Dendritic cell treated with granulocyte-macrophage colony-stimulating factor and Interleukin-4, amounts not matched to agents 40 ng/mL and 50 ng/mL, for 4 days (primary cell): ENCODE measurements around the gene NPHP4.

Source experiments
- H3K27ac Mint-ChIP-seq: one replicate; pipeline ENCODE4 v1.8.0; 2022; ENCODE audit warnings: mild to moderate bottlenecking, mixed read lengths
- H3K27me3 Mint-ChIP-seq: one replicate; pipeline ENCODE4 v1.8.0; 2022; ENCODE audit warnings: mild to moderate bottlenecking, mixed read lengths
- H3K36me3 Mint-ChIP-seq: one replicate; pipeline ENCODE4 v1.8.0; 2022; ENCODE audit warnings: low read depth, mixed read lengths
- H3K4me1 Mint-ChIP-seq: one replicate; pipeline ENCODE4 v1.8.0; 2022; ENCODE audit warnings: low read depth, mixed read lengths
- H3K4me3 Mint-ChIP-seq: one replicate; pipeline ENCODE4 v1.8.0; 2022; ENCODE audit warnings: mild to moderate bottlenecking, moderate library complexity, mixed read lengths
- H3K9me3 Mint-ChIP-seq: one replicate; pipeline ENCODE4 v1.8.0; 2022; ENCODE audit warnings: mixed read lengths
- intact Hi-C: fragments of 100-400 bp; cut with micrococcal nuclease; formaldehyde crosslinking; loops from one replicate; pipeline ENCODE4 v1.15.0; 2022

The NPHP4 gene

DNA sequence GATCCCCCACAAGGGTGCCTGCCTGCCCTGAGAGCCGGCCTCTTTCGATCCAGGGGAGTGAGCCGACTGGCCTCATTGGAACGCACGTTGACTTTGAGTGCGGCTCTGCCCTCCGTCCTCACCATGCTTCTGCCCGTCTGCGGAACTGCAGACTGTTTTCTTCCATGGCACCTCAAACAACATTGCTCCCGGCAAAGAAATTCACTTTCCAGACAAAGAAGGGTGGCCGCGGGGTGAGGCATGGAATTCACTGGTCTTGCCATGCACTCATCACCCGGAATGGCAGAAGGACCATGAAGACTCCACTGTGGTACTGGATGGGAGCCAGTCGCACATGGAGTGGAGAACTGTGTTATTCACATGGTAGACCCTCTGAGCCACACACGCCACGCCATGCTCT is 169.5 kb downstream of the NPHP4 start:
- H3K4me1 Mint-ChIP-seq, result no peaks in the 10 kb centered on the region
- no peaks in the 10 kb centered on the region for H3K36me3 Mint-ChIP-seq
- no peak overlapping the region for H3K4me3 Mint-ChIP-seq
- peaks cover 4% of the 10 kb centered on the region for H3K27me3 Mint-ChIP-seq
- intact Hi-C loops, result no loop called here
- no peaks in the 10 kb centered on the region for H3K9me3 Mint-ChIP-seq
- no peak overlapping the region for H3K27ac Mint-ChIP-seq

DNA sequence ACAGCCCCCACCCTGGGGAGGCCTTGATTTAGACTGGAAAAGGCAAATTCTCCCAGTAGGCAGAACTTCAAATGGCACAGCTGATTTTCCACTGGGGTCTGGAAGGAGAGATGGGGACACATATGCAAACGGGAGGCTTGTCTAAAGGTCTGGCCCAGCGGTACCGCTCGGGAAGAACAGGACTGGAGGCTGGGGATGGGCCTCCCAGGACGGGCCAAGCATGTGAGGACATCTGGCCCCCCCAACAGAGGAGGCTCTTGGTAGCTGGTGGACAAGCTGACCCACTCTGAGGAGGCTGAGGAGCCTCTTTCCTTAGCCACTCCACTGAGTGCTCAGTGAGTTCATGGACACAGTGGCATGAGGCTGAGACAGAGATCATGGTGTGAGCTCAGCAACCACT is 170.0 kb downstream of the NPHP4 start:
- Mint-ChIP-seq H3K27me3 (peaks cover 4% of the 10 kb centered on the region), H3K27ac (no peak overlapping the region), H3K4me1 (no peaks in the 10 kb centered on the region), H3K9me3 (no peaks in the 10 kb centered on the region), H3K4me3 (no peak overlapping the region), H3K36me3 (no peaks in the 10 kb centered on the region)
- intact Hi-C loops, result no loop called here

DNA sequence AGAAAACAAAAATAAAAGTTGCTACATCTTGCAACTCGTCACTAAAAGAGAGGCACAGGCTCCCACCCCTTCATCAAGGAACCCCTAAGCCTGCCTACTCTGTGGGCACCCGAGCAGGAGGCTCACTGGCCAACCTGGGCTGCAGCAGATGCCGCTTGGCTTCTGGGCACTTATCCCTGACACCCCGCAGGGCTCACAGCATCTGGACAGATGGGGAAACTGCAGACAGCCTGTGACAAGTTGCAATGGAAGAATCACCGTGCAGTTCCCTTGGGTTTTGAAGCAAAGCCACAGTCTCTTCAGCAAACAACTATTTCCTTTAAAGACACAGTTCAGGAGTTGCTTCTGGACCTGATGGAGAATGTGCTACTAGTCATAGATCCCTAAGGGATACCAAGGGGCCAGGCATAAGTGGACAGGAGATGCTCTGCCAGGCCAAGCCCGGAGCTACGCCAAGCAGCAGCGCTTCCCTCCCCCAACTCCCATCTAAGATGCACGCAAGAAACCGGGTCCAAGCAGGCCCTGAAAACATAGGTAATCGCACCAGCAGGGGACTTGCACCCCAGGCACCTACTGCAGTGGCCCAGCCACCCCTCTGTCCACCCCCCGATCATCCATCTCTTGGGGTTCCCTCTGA is 170.6 kb downstream of the NPHP4 start:
- Mint-ChIP-seq H3K9me3 (no peaks in the 10 kb centered on the region), H3K4me1 (no peaks in the 10 kb centered on the region), H3K36me3 (no peaks in the 10 kb centered on the region), H3K27me3 (peaks cover 4% of the 10 kb centered on the region), H3K4me3 (no peak overlapping the region), H3K27ac (no peak overlapping the region)
- intact Hi-C loops, result no loop called here

DNA sequence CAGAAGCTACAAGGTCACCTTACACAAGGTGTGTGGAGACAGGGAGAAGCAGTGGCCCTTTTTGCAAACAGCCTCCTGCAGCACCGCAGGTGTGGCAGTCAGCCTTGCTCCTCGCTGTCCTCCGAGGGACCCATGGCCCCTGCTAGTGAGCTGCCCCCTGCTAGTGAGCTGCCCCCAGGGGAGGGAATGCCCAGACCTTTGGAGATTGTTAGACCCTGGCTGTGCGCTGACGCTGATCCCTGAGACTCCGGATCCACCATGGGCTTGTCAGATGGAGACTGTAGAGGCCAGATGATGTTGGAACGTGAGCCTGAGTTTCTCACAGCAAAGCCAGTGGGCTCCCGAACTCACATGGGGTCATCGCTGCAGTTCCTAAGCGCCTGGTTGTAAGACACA is 172.2 kb downstream of the NPHP4 start:
- no peaks in the 10 kb centered on the region for H3K9me3 Mint-ChIP-seq
- no peaks in the 10 kb centered on the region for H3K4me1 Mint-ChIP-seq
- peaks cover 6% of the 10 kb centered on the region for H3K27me3 Mint-ChIP-seq
- intact Hi-C loops, result no loop called here
- no peaks in the 10 kb centered on the region for H3K36me3 Mint-ChIP-seq
- no peak overlapping the region for H3K4me3 Mint-ChIP-seq
- H3K27ac Mint-ChIP-seq, result no peak overlapping the region

DNA sequence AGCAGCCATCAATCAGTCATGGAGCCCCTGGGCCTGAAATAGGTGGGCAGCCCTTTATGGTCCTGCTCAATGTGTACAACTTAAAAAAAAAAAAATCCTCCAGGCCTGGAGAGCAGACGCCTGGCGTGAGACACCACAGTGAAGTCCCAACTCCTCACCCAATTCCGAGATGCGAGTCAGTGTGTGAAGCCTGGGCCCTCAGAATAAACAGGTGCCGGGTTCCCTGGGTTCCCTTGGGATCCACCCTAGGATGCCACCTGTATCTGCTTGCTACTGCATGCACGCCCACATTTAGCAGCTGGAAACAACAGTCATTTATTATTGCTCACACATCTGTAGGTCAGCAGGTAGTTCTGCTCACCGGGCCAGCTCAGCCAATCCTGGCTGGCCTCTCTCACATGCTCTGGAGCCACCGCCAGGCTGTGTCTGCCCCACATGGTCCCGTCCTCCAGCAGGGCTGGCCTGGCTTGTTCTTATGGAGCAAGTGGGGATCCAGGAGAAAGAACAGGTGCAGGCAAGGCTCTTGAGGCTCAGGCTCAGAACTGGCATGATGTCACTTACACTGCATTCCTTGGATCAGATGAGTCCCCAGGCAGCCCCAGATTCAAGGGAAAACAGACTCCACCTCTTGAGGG is 172.7 kb downstream of the NPHP4 start:
- H3K9me3 Mint-ChIP-seq, result no peaks in the 10 kb centered on the region
- H3K27ac Mint-ChIP-seq, result no peak overlapping the region
- H3K36me3 Mint-ChIP-seq, result no peaks in the 10 kb centered on the region
- peaks cover 6% of the 10 kb centered on the region for H3K27me3 Mint-ChIP-seq
- intact Hi-C loops, result no loop called here
- H3K4me1 Mint-ChIP-seq, result no peaks in the 10 kb centered on the region
- H3K4me3 Mint-ChIP-seq, result no peak overlapping the region

DNA sequence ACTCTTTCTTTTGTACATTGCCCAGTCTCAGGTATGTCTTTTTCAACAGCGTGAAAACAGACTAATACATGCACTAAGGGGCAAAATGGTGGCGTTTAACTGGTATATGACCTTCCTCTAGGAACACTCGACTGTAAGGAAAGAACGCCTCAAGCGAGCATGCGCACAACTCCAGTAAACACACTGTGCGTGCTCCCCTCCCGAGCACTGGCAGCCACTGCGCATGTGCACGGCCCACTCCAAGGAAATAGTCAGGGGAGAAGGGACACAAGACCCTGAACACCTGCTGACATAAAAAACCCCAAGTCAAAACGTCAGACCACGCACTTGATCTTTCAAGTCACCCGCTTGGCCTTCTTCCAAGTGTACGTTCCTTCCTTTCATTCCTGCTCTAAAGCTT is 173.5 kb downstream of the NPHP4 start:
- Mint-ChIP-seq H3K9me3 (no peaks in the 10 kb centered on the region), H3K4me3 (no peak overlapping the region), H3K36me3 (no peaks in the 10 kb centered on the region), H3K4me1 (no peaks in the 10 kb centered on the region), H3K27ac (no peak overlapping the region), H3K27me3 (peaks cover 10% of the 10 kb centered on the region)
- intact Hi-C loops, result no loop called here

DNA sequence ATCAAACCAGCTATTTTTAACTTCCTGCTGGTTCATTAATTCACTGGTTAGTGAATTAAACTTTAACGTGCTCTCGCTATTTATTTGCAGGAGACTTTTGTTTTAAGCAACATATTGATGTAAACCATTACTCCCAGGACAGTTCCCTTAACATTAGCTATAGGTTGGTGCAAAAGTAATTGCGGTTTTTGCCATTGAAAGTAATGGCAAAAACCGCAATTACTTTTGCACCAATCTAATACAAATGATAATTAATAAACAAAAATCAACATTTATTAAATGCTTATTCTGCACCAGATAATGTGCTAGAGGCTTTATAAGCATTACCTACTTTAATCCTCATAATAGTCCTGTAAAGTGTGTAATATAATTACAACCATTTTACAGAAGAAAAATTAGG is 176.5 kb downstream of the NPHP4 start:
- Mint-ChIP-seq H3K9me3 (no peaks in the 10 kb centered on the region), H3K27ac (no peak overlapping the region), H3K4me3 (no peak overlapping the region), H3K36me3 (no peaks in the 10 kb centered on the region), H3K4me1 (no peaks in the 10 kb centered on the region), H3K27me3 (peaks cover 10% of the 10 kb centered on the region)
- intact Hi-C loops, result no loop called here

DNA sequence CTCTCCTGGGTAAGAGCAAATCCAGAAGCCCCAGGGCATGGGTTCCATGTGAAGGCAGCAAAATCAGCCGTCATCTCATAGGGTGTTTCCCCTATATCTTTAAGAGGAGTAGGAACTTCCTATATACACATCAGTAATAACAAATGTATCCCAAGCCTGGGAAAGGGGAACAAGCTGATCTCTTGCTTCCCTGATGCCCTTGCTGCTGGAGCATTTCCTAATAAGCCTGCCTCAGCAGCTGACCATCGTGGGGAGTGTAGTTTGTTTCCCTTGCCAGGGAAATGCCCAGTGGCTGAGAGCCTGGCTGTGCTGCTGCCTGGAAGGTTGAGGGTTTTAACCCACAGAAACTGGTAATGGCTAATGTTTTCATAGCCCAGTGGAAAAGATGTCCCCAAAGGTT is 177.0 kb downstream of the NPHP4 start:
- intact Hi-C loops, result no loop called here
- no peaks in the 10 kb centered on the region for H3K4me1 Mint-ChIP-seq
- no peaks in the 10 kb centered on the region for H3K36me3 Mint-ChIP-seq
- H3K4me3 Mint-ChIP-seq, result no peak overlapping the region
- no peaks in the 10 kb centered on the region for H3K9me3 Mint-ChIP-seq
- H3K27me3 Mint-ChIP-seq, result peaks cover 10% of the 10 kb centered on the region
- no peak overlapping the region for H3K27ac Mint-ChIP-seq

DNA sequence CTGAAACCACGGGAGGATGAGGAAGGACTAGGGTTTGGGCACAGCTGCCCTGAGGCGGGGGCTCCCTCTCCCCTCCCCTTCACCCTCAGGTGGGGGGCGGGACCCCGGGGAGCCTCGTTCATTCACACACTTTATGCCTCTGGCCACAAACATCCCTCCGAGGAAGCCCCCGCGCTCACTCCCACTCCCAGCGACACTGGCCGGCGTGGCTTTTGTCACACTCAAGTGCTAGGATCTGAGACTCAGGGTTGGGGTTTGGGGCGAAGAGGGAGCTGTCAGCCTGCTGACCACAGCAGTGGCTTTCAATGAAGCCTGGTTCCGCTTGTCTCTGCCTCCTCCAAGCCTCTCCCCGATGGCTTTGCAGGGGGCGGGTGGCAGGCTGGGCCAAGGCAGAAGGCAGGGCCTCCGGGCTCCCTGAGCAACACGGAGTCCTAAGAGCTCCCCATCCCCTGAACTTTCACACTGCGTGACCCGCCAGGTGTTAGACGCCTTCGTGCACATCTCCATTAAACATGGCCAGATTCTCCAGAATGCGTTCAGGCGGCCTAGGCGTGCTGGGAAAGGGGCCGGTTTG is 178.1 kb downstream of the NPHP4 start:
- H3K4me1 Mint-ChIP-seq, result no peaks in the 10 kb centered on the region

DNA sequence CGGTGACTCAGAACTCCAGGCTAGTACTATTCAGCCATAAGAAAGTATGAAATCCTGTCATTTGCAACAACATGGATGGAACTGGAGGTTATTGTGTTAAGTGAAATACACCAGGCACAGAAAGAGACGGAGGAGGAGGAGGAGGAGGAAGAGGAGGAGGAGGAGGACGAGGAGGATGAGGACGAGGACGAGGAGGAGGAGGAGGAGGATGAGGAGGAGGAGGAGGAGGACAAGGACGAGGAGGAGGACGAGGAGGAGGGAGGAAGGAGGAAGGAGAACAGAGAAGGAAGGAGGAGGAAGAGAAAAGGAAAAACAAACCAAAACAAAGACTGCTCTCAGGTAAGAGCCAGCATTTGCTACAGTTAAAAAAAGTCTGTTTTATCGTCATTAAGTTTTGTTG is 178.7 kb downstream of the NPHP4 start:
- H3K4me1 Mint-ChIP-seq, result no peaks in the 10 kb centered on the region
- intact Hi-C loops, result no loop called here
- H3K36me3 Mint-ChIP-seq, result no peaks in the 10 kb centered on the region
- H3K27ac Mint-ChIP-seq, result no peak overlapping the region
- H3K9me3 Mint-ChIP-seq, result no peaks in the 10 kb centered on the region
- no peak overlapping the region for H3K4me3 Mint-ChIP-seq
- H3K27me3 Mint-ChIP-seq, result peaks cover 7% of the 10 kb centered on the region

More for the DNA sequence above, 178.1 kb downstream of the NPHP4 start:
- Mint-ChIP-seq H3K4me3 (no peak overlapping the region), H3K36me3 (no peaks in the 10 kb centered on the region), H3K9me3 (no peaks in the 10 kb centered on the region), H3K27ac (no peak overlapping the region), H3K27me3 (peaks cover 10% of the 10 kb centered on the region)
- intact Hi-C loops, result no loop called here
